Stimulated activated CD4-positive, alpha-beta T cell treated with anti-CD3 and anti-CD28 coated beads, Interleukin-12 subunit alpha, Interleukin-12 subunit beta, amount 100 ng/mL, for 4 hours (primary cell): ENCODE data around the gene INPP4B.

ENCODE experiments used
- DNase-seq: peaks from one replicate; pipeline ENCODE4 v3.0.0-alpha.2; 2020

The INPP4B gene

GRCh38 chr4:142329313-142329712 lies 516.8 kb downstream of the INPP4B start:
- no peak for DNase-seq

GRCh38 chr4:142326181-142326580 lies 519.9 kb downstream of the INPP4B start:
- no peak for DNase-seq

GRCh38 chr4:142324572-142324971 lies 521.5 kb downstream of the INPP4B start:
- DNase-seq = no peak

- no peak for DNase-seq
Observed at GRCh38 chr4:142322996-142323395, 523.1 kb downstream of the INPP4B start.

- no peak for DNase-seq
Observed at GRCh38 chr4:142318280-142318679, 527.8 kb downstream of the INPP4B start.

- no peak for DNase-seq
Observed at GRCh38 chr4:142316913-142317312, 529.2 kb downstream of the INPP4B start.

- no peak for DNase-seq
Observed at GRCh38 chr4:142316025-142316424, 530.1 kb downstream of the INPP4B start.

- DNase-seq = no peak
Observed at GRCh38 chr4:142314686-142315085, 531.4 kb downstream of the INPP4B start.

- DNase-seq = no peak
Observed at GRCh38 chr4:142314247-142314646, 531.9 kb downstream of the INPP4B start.

GRCh38 chr4:142312391-142312790 lies 533.7 kb downstream of the INPP4B start:
- DNase-seq = no peak

- DNase-seq = no peak
Observed at GRCh38 chr4:142311916-142312315, 534.2 kb downstream of the INPP4B start.

- no peak for DNase-seq
Observed at GRCh38 chr4:142309772-142310171, 536.3 kb downstream of the INPP4B start.

GRCh38 chr4:142307857-142308256 lies 538.2 kb downstream of the INPP4B start:
- no peak for DNase-seq

GRCh38 chr4:142297313-142297712 lies 548.8 kb downstream of the INPP4B start:
- no peak for DNase-seq

- no peak for DNase-seq
Observed at GRCh38 chr4:142293536-142293935, 552.6 kb downstream of the INPP4B start.

- no peak for DNase-seq
Observed at GRCh38 chr4:142292231-142292630, 553.9 kb downstream of the INPP4B start.

- DNase-seq = no peak
Observed at GRCh38 chr4:142291299-142292050, 554.6 kb downstream of the INPP4B start.

GRCh38 chr4:142287371-142287770 lies 558.7 kb downstream of the INPP4B start:
- DNase-seq = no peak

- no peak for DNase-seq
Observed at GRCh38 chr4:142285222-142285583, 560.9 kb downstream of the INPP4B start.

GRCh38 chr4:142284402-142285221 lies 561.5 kb downstream of the INPP4B start:
- DNase-seq = no peak

GRCh38 chr4:142282870-142283431 lies 563.1 kb downstream of the INPP4B start:
- no peak for DNase-seq

- DNase-seq = no peak
Observed at GRCh38 chr4:142281999-142282398, 564.1 kb downstream of the INPP4B start.

GRCh38 chr4:142278663-142279062 lies 567.4 kb downstream of the INPP4B start:
- no peak for DNase-seq

GRCh38 chr4:142278171-142278570 lies 567.9 kb downstream of the INPP4B start:
- no peak for DNase-seq
